Right ventricle myocardium superior (tissue), 1 donor: ENCODE data around the gene CCNY. TPM values are rescaled to one million over a fixed set of nuclear protein-coding genes. Genes with fewer than 3 reads are reported as not detected.
A peak's percentile ranks its signal among the peaks of the same experiment; 100 is the strongest.

Source experiments
- ATAC-seq: fragments of 200-7000 bp; cut with Tn5 transposase; one replicate; pipeline ENCODE4 v1.9.1; 2020; ENCODE audit warnings: mild to moderate bottlenecking; ENCODE audit not compliant: poor library complexity
- DNase-seq: peaks from one replicate; pipeline ENCODE4 v3.0.0-alpha.2; 2020
- intact Hi-C: fragments of 100-400 bp; cut with DNase I; formaldehyde crosslinking; loops from one replicate; pipeline ENCODE4 v1.11.2; 2022
- total RNA-seq: library from RNA; stranded (reverse); fragmentation: NEBNext Ultra II Directional; extraction: Animal tissue kit (Norgen Biotek cat#: 25700); gene quantifications from one replicate; pipeline ENCODE4 v1.2.1, GENCODE V29; 2021
- donor health status: DM: no; HTN: yes; CAD: no; lungs with severe emphysema.

Gene CCNY
- total RNA-seq, 1 donor from 2014 or later, result 92.7 TPM

DNA sequence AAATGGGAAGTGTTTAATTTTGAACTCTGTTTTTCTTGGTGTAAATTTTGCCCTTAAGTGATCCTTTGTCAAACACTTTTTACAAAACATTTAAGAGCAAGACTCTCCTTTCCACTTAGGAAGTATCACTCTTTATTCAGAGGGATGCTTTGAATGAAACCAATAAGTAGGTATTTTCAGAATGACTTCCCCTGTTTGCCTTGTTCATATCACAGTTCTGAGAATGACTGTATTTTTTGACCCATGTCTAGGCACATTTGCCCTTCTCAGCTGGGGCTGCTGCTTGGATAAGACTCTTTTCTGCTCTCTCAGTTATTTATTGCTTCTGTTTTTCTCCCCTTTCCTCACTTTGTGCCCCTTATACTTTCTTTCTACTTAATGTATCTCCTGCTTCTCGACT is 98.2 kb downstream of the CCNY start:
- intact Hi-C loops, result no loop called here
- DNase-seq (no peak), ATAC-seq (no peak)

DNA sequence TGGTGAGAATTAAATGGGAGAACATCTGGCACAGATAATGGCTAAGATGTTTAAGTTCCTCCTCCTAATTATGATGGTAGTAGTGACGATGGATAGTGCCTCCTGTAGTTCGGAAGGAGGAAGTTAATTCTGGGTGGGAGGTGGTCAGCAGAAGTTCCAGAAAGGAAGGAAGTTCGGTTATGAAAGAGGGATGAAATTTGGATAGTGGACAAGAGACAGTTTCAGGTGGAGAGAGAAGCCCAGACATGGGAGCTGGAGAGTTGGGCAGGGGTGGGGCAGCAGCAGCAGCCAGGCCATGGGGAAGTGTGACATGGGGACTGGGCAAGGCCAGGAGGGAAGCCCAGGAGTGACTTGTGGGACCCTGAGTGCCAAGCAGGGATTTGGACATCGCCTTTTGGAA is 99.5 kb downstream of the CCNY start:
- intact Hi-C loops, result no loop called here
- no peak for DNase-seq
- ATAC-seq, result peak; percentile 28

DNA sequence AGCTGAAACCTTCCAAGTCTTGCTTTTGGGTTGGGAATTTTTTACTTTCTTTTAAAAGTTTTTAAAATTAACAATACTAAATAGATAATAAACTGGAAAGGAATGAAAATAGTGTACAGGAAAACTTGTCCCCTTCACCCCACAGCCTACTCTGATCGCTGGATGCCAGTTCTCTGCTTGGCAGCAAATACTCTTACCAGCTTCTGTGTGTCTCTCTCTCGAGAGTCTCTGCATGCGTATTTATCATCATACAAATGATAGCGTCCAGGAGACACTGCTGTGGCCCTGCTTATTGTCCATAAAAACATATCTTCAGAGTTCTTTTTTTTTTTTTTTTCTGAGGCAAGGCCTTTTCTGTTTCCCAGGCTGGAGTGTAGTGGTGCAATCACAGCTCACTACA is 101.5 kb downstream of the CCNY start:
- DNase-seq (no peak), ATAC-seq (peak; percentile 76)
- intact Hi-C loops, result no loop called here

DNA sequence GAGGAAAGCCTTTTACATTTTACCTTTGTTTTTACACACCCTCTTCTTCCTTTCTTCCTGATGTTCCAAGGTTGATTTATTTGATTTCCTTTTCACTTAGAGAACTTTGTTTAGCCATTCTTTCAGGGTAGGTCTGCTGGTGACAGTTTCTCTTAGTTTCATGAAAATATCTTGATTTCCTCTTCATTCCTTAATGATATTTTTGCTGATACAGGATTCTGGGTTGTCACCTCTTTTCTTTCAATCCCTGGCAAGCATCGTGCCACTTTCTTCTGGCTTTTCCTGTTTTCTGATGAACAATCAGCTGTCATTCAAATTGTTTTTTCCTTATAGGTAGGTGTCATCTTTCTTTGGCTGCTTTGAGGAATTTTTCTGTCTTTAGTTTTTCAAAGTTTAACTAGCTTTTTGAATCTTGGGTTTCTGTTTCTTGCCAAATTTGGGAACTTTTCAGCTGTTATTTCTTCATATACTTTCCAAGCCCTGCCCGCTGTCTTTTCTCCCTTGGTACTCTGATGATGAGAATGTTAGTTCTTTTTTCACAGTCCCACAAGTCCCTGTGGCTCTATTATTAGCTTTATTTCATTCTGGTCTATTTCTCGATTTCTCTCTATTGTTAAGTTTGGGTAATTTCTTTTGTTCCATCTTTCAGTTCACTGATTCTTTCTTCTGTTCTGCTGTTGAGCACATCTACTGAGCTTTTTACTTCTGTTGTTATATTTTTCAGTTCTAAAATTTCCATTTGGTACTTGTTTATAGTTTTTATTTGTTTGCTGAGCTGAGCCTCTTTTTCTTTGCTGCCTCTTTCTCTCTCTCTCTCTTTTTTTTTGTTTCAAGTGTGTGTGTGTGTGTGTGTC is 102.6 kb downstream of the CCNY start:
- intact Hi-C loops, result no loop called here
- ATAC-seq, result no peak
- no peak for DNase-seq

DNA sequence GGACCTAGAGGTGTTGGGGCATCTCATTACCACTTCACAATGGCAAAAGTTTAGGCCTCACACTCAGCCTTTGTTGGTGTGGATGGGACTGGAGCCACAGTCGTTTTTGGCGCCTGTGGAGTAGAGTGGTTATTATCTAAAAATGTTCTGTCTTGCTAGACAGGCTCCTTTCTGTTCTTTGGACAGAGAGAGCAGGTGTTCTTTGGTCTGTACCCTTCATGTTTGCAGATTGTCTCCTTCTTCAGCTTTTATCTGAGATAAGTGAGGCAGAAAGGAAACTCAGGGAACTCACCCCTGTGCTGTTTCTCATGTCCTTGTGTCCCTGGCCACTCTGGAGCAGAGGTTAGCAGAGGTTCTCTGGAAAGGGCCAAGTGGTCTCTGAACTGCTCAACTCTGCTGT is 103.7 kb downstream of the CCNY start:
- DNase-seq (no peak), ATAC-seq (peak; percentile 13)
- intact Hi-C loops, result loop anchor here (10.0 kb wide), 1 partner anchor 55 kb away; no protein-coding TSS in a partner anchor

DNA sequence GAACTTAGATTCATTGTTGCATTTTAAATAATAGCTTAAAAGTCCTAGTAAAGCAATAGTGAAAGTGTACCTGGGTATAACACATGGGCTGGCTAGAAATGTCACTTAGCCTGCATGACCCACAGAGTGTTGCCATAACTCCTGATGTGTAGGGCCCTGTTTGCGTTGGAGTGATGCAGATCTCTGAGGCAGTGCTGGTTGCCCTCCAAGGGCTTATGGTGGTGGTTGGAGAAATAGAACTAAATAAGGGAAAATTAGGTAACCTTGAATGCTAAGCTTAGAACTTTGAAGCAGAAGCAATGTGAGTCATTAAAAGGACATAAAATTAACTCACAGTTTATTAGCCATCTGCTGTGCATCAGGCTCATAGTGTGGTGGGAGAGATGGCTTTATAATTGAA is 105.7 kb downstream of the CCNY start:
- ATAC-seq (no peak), DNase-seq (no peak)
- intact Hi-C loops, result loop anchor here (10.0 kb wide), 1 partner anchor 57 kb away; no protein-coding TSS in a partner anchor

DNA sequence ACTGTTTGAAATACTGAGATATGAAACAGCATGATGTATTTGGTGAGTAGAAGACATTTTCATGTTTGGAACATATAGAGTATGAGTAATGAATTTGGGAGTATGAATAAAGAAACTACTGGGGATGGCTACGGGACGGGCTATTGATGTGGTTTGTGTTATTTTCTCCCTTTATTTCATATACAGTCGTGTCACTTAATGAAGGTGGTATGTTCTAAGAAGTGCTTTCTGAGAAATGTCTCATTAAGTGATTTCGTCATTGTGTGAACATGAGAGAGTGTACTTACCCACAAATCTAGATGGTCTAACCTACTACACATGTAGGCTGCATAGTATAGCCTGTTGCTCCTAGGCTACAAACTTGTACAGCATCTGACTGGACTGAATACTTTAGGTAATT is 106.3 kb downstream of the CCNY start:
- no peak for ATAC-seq
- intact Hi-C loops, result loop anchor here (10.0 kb wide), 1 partner anchor 58 kb away; no protein-coding TSS in a partner anchor
- no peak for DNase-seq

DNA sequence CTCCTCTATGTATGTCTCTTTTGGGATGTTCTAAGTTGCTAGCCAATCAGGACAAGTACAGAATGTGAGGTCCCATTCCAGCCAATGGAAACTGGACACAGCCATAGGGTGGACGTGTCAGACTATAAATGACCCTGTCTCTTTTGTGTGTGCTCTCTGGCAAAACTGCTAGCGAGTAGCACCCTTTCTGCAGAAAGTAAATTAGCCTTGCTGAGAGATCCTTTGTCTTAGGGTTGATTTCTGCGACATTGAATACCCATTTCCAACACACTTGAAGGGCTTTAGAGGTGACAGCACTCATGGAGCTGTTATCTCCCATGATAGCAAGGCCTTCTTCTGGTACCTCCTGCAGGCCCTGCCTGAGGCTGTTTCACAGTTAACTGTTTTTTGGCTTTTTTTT is 107.5 kb downstream of the CCNY start:
- ATAC-seq (no peak), DNase-seq (no peak)
- intact Hi-C loops, result loop anchor here (10.0 kb wide), 1 partner anchor 59 kb away; no protein-coding TSS in a partner anchor

DNA sequence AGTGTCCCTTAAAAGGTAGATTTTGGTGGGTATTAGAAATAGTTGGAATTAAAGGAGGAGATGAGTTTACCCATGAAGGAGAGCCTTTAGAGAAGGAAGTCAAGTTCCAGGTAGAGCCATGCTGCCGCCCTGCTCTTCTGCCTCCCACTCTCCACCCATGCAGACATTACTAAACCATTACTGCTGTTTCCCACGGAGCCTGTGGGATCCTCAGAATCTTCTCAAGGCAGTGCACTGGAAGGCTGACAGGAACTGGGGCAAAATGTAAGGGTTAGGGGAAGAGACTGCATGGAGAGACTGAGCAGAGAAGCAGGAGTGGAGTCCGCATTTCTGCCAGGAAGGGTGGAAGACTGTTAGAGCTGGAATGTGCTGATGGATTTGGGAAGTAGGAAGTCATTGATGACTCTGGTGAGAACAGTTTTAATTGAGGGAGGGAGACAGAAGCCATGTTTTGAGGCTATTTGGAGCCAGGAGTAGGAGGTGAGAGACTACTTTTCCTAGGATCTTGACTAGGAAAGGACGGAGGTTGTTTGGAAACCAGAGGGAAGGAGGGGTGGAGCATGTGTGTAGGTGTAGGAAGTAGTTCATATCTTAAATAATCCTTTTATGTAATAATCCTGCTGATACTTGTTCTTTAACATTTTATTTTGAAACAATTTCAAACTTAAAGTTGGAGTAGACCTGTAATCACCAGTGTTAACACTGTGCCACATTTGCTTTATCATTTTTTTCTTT is 109.0 kb downstream of the CCNY start:
- intact Hi-C loops, result loop anchor here (10.0 kb wide), 1 partner anchor 61 kb away; no protein-coding TSS in a partner anchor

DNA sequence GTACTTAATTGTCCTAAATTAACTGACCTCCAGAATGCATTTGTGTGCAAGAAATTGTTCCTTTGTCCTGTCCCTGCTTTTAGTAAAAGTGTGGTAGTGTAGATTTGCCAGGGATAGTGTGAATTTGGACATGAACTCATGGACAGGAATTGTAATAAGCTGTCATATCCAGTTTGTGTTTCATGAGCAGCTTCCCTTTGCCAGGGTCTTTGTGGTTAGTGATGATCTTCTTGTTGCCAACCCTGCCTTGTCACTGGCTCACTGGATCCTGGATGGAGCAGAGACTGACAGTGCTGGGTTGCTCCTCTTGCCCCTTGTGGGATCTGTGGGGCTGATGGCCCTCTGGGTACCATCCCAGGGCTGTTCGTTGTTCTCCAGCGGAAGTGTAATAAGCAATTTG is 110.1 kb downstream of the CCNY start:
- no peak for DNase-seq
- ATAC-seq, result no peak
- intact Hi-C loops, result loop anchor here (10.0 kb wide), 1 partner anchor 62 kb away; no protein-coding TSS in a partner anchor

More for the DNA sequence above, 109.0 kb downstream of the CCNY start:
- DNase-seq (no peak), ATAC-seq (no peak)

DNA sequence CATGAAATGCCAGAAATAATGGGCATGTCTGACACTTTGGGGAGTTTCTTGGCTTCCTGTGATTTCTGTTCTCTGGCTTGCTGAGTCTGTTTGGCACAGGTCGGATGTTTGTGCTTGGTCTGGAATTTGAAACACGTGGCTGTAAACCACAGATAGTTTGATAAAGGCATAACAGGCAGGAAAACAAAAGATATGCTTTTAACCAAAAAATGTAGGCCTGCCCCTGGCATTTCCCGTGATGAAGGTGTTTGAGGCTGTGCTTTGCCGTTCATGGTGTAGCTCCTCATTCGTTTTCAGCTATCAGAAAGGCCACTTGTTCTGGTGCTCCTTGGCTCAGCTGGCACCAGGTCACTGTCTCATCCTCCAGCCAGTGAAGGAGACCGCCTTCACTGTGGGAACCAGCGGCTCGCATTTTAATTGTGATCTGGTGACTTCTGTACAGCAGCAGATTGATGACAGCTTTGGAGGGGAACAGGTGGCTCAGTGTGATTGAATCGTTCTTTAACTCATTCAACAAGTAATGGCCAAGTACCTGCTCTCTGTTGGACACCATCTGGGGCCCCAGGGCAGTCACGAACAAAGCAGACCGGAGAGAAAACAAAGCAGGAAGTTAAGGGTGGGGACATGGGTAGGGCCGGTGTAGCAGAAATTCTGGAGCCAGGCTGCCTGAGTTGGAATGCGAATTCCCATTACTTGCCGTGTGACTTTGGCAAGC is 111.5 kb downstream of the CCNY start:
- no peak for DNase-seq
- intact Hi-C loops, result loop anchor here (10.0 kb wide), 1 partner anchor 63 kb away; no protein-coding TSS in a partner anchor
- peak; percentile 28 for ATAC-seq

DNA sequence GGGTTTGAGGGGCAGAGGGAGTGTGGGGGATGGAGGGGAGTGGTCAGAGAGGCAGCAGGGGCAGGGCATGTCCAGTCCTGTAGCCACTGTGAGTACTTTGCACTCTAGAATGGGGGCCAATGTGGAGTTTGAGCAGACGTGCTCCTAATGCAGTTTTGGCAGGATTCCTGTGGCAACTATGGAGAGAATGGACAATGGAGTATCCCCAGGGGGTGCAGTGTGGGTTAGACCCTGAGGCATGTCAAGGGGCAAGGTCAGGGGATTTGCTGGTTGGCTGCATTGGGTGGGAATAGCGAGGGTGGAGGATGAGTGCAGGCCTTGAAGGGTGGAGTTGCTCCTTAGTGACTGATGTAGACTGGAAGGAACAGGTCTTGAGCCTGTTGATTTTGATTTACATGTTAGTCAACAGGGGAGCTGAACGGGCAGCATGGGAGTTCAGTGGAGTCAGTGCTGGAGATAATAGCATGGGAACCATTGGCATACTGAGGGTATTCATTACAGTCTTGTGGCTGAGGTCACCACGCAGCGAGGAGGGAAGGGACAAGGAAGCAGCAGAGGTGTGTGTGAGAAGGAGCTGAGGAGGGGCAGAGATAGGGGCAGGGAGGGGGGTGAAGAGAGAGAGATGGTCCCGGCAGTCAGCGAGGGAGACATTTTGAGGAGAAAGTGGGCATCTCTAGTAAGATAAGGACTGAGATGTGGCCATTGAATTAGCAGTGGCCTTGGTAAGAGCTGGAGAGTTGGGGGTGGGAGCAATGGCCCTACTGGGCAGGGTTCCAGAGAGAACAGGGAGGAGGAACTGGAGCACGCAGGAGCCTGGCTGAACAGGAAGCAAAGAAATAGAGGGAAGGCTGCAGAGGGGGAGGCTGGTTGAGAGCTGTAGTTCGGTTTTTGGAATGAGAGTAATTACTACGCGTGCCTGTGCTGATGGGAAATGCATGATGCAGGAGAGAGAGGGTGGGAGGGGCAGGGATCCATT is 112.7 kb downstream of the CCNY start:
- ATAC-seq, result peak; percentile 25
- intact Hi-C loops, result loop anchor here (10.0 kb wide), 1 partner anchor 64 kb away; no protein-coding TSS in a partner anchor
- peak; percentile 58 for DNase-seq

DNA sequence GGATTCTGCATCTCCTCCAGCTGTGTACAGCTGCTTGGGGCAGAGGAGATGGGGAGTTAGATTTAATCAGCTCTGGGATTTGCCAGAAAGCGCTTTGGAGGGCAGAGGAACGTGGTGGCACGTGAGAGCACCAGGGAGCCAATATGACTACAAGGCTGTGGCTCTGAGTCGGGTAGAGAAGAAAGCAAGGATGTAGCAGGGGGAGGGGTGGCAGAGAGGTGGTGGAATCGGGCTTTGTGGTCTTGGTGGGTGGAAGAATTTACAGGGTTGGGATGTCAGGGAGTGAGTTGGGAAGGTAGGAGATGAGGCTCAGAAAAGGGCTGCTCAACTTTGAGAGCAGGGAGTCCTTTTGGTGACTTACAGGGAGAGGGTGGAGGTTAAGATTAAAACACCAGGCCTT is 113.6 kb downstream of the CCNY start:
- intact Hi-C loops, result loop anchor here (10.0 kb wide), 1 partner anchor 65 kb away; no protein-coding TSS in a partner anchor
- ATAC-seq (no peak), DNase-seq (no peak)

DNA sequence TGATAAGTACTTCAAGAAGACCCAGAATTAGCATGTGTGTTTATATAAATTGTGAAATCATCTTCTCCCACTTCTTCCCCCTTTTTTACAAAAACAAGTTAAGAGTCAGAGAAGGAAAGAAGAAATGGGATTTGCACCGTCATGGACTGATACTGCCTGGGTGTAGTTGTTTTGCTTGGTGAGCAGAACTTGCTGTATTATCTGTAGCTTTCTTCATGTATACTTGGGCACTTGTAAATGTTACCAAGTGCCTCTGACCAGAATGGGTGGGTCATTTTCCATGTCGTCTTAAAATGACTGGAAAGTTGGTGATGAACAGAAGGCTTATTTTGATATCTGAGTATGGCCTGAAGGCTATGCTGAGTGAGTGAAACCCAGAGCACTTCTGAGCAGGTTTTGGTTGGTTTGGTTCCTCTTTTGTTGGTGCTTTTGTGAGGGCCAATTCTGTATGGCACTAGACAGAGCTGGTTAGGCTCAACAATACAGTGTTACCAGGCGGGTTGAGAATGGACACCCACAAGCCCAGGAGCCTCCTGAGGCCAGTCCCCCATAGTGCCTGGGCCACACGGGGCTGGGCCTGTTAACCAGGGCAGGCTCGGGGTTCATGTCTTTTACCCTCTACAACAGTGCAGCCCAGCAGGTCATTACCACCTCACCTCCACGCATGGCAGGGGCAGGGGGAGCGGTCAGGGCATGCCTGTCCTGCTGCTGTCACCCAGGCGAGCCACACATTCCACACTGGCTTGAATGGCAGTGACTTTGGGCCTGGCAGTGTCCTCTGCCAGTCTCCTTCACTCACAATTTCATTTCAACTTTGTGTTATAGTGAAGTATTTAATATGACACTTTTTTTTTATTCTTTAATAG is 115.1 kb downstream of the CCNY start:
- peak; percentile 70 for DNase-seq
- peak; percentile 66 for ATAC-seq

DNA sequence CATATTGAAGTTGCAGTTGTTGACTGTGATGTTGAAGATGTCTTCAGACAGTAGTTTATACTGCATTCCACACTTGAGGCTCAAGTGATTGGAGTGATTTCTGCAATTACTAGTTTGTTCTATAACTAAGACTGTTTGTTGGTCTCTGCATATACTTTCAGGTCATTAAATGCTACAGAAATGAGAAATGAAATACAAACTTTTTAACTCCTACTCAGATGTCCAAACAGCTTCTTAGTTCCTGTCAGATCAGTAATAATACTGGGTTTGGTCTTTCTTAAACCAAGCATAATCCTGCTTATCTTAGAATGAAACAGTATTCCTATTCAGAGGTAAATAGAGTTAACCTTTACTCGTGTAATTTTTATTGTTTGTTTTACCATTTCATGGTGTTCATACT is 115.9 kb downstream of the CCNY start:
- no peak for ATAC-seq
- intact Hi-C loops, result no loop called here
- DNase-seq, result no peak

More for the DNA sequence above, 115.1 kb downstream of the CCNY start:
- intact Hi-C loops, result no loop called here

DNA sequence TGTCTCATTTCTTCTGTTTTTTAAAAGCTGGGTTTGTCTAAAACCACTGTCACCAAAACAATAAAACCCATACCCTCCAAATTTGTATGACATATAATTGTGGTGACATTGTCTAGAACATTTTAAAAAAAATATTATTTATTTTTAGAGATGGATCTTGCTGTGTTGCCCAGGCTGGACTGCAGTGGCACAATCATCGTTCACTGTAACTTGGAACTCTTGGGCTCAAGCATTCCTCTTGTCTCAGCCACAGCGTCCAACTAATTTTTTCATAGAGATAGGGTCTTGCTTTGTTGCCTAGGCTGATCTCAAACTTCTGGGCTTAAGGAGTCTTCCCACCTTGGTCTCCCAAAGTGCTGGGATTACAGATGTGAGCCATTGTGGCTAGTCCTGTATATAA is 116.5 kb downstream of the CCNY start:
- ATAC-seq, result no peak

More for the DNA sequence above, 116.5 kb downstream of the CCNY start:
- intact Hi-C loops, result no loop called here
- no peak for DNase-seq
